WTC11 (cell line): Measurements from ENCODE around the gene MAN1A2. TPM values are rescaled to one million over a fixed set of nuclear protein-coding genes. Genes with fewer than 3 reads are reported as not detected.

Experiments used
- ATAC-seq: fragments of 200-7000 bp; cut with Tn5 transposase; 2 replicates; pipeline ENCODE4 v1.10.0; 2021; ENCODE audit warnings: mild to moderate bottlenecking, moderate library complexity
- CTCF ChIA-PET: fragments of 300-600 bp; sonication (Branson Sonifier 250); formaldehyde crosslinking; loops from one replicate; lab custom pipeline; 2021; ENCODE audit warnings: antibody characterized with exemption; lab: Charles Lee
- POLR2A ChIA-PET: fragments of 350-600 bp; sonication (Branson Sonifier 250); formaldehyde crosslinking; loops from one replicate; lab custom pipeline; 2021; ENCODE audit warnings: antibody characterized with exemption; lab: Charles Lee
- DNase-seq: peaks from one replicate; pipeline ENCODE4 v3.0.0; 2021; ENCODE audit warnings: low spot score
- H3K27ac Mint-ChIP-seq: 2 replicates; pipeline ENCODE4 v1.8.0; 2021; ENCODE audit warnings: mixed read lengths
- H3K27me3 Mint-ChIP-seq: 2 replicates; pipeline ENCODE4 v1.8.0; 2021; ENCODE audit warnings: low read depth, mild to moderate bottlenecking, moderate library complexity, mixed read lengths
- H3K36me3 Mint-ChIP-seq: 2 replicates; pipeline ENCODE4 v1.8.0; 2021; ENCODE audit warnings: mixed read lengths
- H3K4me1 Mint-ChIP-seq: 2 replicates; pipeline ENCODE4 v1.8.0; 2022; ENCODE audit warnings: mixed read lengths
- H3K4me3 Mint-ChIP-seq: 2 replicates; pipeline ENCODE4 v1.8.0; 2021; ENCODE audit warnings: mild to moderate bottlenecking, moderate library complexity, mixed read lengths
- H3K9me3 Mint-ChIP-seq: 2 replicates; pipeline ENCODE4 v1.8.0; 2021; ENCODE audit warnings: mixed read lengths
- AFF4 ChIP-seq: sonication (generic); formaldehyde crosslinking; IDR thresholded peaks from 2 replicates; pipeline ENCODE4 v1.8.1; 2023; ENCODE audit warnings: mild to moderate bottlenecking, missing genetic modification reagents, borderline replicate concordance
- ATF2 ChIP-seq: sonication (generic); formaldehyde crosslinking; IDR thresholded peaks from 2 replicates; pipeline ENCODE4 v1.8.1; 2022; ENCODE audit warnings: low read depth, missing genetic modification reagents, borderline replicate concordance
- ELF4 ChIP-seq: sonication (generic); formaldehyde crosslinking; IDR thresholded peaks from 2 replicates; pipeline ENCODE4 v1.8.1; 2022; ENCODE audit warnings: low read depth, mild to moderate bottlenecking, moderate library complexity, missing genetic modification reagents
- FOXJ3 ChIP-seq: sonication (generic); formaldehyde crosslinking; IDR thresholded peaks from 2 replicates; pipeline ENCODE4 v1.9.0; 2021; ENCODE audit warnings: missing genetic modification reagents, mild to moderate bottlenecking, borderline replicate concordance
- FOXP4 ChIP-seq: sonication (generic); formaldehyde crosslinking; IDR thresholded peaks from 2 replicates; pipeline ENCODE4 v1.8.0; 2022; ENCODE audit warnings: mild to moderate bottlenecking, missing genetic modification reagents
- IRF1 ChIP-seq: sonication (generic); formaldehyde crosslinking; IDR thresholded peaks from 2 replicates; pipeline ENCODE4 v1.8.0; 2023; ENCODE audit warnings: missing genetic modification reagents
- MLX ChIP-seq: sonication (generic); formaldehyde crosslinking; IDR thresholded peaks from 2 replicates; pipeline ENCODE4 v1.8.1; 2023; ENCODE audit warnings: mild to moderate bottlenecking, missing genetic modification reagents, moderate library complexity
- MXD4 ChIP-seq: fragments of 250-450 bp; sonication (Bioruptor Pico); IDR thresholded peaks from 2 replicates; pipeline ENCODE4 v1.8.0; 2021; ENCODE audit warnings: mild to moderate bottlenecking, moderate library complexity, borderline replicate concordance
- NFATC4 ChIP-seq: fragments of 250-450 bp; sonication (Bioruptor Pico); IDR thresholded peaks from 2 replicates; pipeline ENCODE4 v1.9.0; 2021; ENCODE audit warnings: mild to moderate bottlenecking
- NFE2L1 ChIP-seq: sonication (generic); formaldehyde crosslinking; IDR thresholded peaks from 2 replicates; pipeline ENCODE4 v1.8.1; 2023; ENCODE audit warnings: missing genetic modification reagents
- NR1H2 ChIP-seq: sonication (generic); formaldehyde crosslinking; IDR thresholded peaks from 2 replicates; pipeline ENCODE4 v1.9.0; 2021; ENCODE audit warnings: mild to moderate bottlenecking, moderate library complexity, missing genetic modification reagents
- ZBTB21 ChIP-seq: sonication (generic); formaldehyde crosslinking; IDR thresholded peaks from 2 replicates; pipeline ENCODE4 v1.8.1; 2023; ENCODE audit warnings: mild to moderate bottlenecking, missing genetic modification reagents, borderline replicate concordance
- ZNF138 ChIP-seq: sonication (generic); formaldehyde crosslinking; conservative IDR thresholded peaks from 2 replicates; pipeline ENCODE4 v1.8.1; 2022; ENCODE audit warnings: mild to moderate bottlenecking, moderate library complexity, missing genetic modification reagents
- ZNF232 ChIP-seq: sonication (generic); formaldehyde crosslinking; IDR thresholded peaks from 2 replicates; pipeline ENCODE4 v1.8.0; 2022; ENCODE audit warnings: mild to moderate bottlenecking, missing genetic modification reagents
- ZNF423 ChIP-seq: fragments of 250-450 bp; sonication (Bioruptor Pico); IDR thresholded peaks from 2 replicates; pipeline ENCODE4 v2.1.2; 2022; ENCODE audit warnings: mild to moderate bottlenecking, moderate library complexity
- total RNA-seq: library from RNA; stranded (reverse); gene quantifications from 3 replicates; pipeline ENCODE4 v1.2.3, GENCODE V29; 2021
- TF ChIP-seq, protein P1 (sequence below): sonication (generic); formaldehyde crosslinking; conservative IDR thresholded peaks from 2 replicates; pipeline ENCODE4 v1.8.1; 2023; ENCODE audit warnings: mild to moderate bottlenecking, low read depth, missing genetic modification reagents, moderate library complexity

Gene MAN1A2
- total RNA-seq, 1 experiment from 2014 or later, result 16.0 TPM

DNA sequence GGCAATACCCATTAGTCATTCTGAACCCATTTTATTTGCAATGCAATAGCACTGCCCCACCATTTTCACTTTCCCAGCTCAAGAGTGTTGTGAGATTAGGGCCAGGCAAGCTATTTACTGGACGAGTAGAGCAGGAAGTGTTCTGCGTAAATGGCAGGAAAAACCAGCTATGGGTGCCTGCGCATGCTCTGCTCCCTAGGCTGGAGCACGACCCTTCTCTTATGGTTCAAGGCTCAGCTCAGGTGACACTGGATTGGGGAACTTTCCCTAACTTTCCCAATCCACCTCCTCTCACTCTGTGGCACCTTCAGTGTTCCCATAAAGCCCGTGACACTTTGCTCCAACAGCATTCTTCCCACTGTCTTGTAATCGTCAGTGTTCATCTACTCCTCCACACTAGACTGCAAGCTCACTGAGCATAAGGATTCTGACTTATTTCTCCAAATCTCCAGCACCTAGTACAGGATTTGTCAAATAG, 3.6 kb upstream of the MAN1A2 start (continued):
- TF ChIP-seq AFF4 (CRISPR knock-in tag), result no peak

DNA sequence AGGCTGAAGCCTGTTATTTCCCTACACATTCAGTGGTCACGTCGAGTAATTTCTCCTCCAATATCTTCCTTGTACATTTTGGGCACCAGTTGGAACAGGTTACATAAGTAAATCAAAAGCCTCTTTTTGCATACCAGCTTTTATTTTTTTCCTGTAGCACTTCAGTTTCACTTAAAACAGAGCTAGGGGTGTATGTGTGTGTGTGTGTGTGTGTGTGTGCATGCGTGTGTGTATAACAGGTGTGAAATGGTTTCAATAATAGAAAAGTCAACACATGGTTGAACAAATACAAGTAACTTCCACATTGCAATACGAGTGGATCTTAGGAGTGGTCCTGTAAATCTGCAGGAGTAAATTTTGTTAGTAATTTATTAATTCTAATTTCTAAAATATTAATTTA, 3.0 kb upstream of the MAN1A2 start:
- ATAC-seq, result no peak
- POLR2A ChIA-PET, result no interaction called here
- no peak for TF ChIP-seq ZBTB21 (CRISPR knock-in tag)
- TF ChIP-seq ELF4 (CRISPR knock-in tag), result no peak
- no peak for TF ChIP-seq MLX (CRISPR knock-in tag)
- TF ChIP-seq FOXJ3, result no peak
- no peak for TF ChIP-seq FOXP4 (CRISPR knock-in tag)
- TF ChIP-seq, protein P1, sequence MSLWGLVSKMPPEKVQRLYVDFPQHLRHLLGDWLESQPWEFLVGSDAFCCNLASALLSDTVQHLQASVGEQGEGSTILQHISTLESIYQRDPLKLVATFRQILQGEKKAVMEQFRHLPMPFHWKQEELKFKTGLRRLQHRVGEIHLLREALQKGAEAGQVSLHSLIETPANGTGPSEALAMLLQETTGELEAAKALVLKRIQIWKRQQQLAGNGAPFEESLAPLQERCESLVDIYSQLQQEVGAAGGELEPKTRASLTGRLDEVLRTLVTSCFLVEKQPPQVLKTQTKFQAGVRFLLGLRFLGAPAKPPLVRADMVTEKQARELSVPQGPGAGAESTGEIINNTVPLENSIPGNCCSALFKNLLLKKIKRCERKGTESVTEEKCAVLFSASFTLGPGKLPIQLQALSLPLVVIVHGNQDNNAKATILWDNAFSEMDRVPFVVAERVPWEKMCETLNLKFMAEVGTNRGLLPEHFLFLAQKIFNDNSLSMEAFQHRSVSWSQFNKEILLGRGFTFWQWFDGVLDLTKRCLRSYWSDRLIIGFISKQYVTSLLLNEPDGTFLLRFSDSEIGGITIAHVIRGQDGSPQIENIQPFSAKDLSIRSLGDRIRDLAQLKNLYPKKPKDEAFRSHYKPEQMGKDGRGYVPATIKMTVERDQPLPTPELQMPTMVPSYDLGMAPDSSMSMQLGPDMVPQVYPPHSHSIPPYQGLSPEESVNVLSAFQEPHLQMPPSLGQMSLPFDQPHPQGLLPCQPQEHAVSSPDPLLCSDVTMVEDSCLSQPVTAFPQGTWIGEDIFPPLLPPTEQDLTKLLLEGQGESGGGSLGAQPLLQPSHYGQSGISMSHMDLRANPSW (CRISPR knock-in tag), result no peak
- no peak for TF ChIP-seq ZNF138 (CRISPR knock-in tag)
- no peak for TF ChIP-seq NR1H2 (CRISPR knock-in tag)
- TF ChIP-seq NFE2L1 (CRISPR knock-in tag), result no peak
- TF ChIP-seq NFATC4 (CRISPR knock-in tag), result no peak
- H3K36me3 Mint-ChIP-seq, result peaks cover under 1% of the 10 kb centered on the region; the same call in 1 of the 2 replicates
- DNase-seq, result no peak
- H3K4me3 Mint-ChIP-seq, result no peak overlapping the region
- H3K9me3 Mint-ChIP-seq, result peaks cover 4% of the 10 kb centered on the region; the same call in 1 of the 2 replicates
- CTCF ChIA-PET, result no interaction called here
- H3K27ac Mint-ChIP-seq, result no peak overlapping the region
- peaks cover 24% of the 10 kb centered on the region for H3K4me1 Mint-ChIP-seq
- H3K27me3 Mint-ChIP-seq, result peaks cover 10% of the 10 kb centered on the region

DNA sequence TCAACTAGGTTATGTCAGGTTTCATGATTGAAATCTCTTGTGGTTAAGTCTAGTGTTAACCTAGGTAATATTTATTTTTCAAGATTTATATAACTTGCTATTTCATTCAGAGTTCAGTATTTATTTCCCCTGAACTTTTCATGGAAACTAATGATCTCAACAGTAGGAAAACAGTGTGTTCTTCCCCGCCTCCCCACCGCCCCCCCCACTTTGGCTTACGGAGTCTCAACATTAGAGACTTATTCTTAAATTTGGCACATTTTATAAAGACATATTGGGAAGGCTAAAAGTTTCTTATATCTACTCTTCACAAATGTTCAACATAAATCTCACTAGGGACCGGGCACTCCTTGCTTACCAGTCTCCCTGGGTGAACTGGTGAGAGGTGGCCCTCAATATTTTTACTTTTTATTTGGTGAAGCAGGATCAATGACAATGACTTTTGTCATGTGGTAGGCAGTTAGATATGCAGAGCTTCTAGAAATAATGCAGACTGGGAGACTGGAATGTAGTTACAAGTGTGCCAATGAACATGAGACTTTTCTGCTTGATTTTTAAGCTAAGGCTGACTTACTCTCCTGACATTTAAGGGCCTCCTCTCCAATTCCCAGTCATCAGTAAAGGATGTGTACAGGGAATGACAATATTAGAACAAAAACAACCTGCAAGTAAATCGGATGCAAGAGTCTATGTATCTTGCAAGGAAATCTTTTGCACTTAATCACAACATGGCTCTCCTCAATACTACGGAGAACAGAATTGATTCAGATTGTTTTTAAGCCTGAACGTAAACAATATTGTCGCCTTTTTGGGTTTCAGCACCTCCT, 1.7 kb upstream of the MAN1A2 start:
- CTCF ChIA-PET, result no interaction called here
- Mint-ChIP-seq H3K27ac (no peak overlapping the region), H3K36me3 (no peaks in the 10 kb centered on the region), H3K27me3 (peaks cover 8% of the 10 kb centered on the region), H3K9me3 (no peaks in the 10 kb centered on the region), H3K4me3 (peak overlapping the region; percentile 91), H3K4me1 (peaks cover 36% of the 10 kb centered on the region)
- DNase-seq (no peak), ATAC-seq (no peak)
- POLR2A ChIA-PET, result no interaction called here
- TF ChIP-seq ATF2 (CRISPR knock-in tag), result no peak
- no peak for TF ChIP-seq ZNF232 (CRISPR knock-in tag)
- TF ChIP-seq ZNF423 (CRISPR knock-in tag), result no peak
- no peak for TF ChIP-seq MXD4 (CRISPR knock-in tag)
- TF ChIP-seq FOXJ3, result no peak
- no peak for TF ChIP-seq IRF1 (CRISPR knock-in tag)
